Measurements from ENCODE around the gene ETS1. TPM values are rescaled to one million over a fixed set of nuclear protein-coding genes. Genes with fewer than 3 reads are reported as not detected.

The ETS1 gene
- total RNA-seq, 1 experiment from 2014 or later: 29.9 TPM

- Histone ChIP-seq H4K8ac (replicated peaks; ENCODE audit: insufficient read length, low read depth, low read length) (no peak overlapping the region), H3T11ph (ENCODE audit: low read length) (no peak overlapping the region), H3K27ac (ENCODE audit: insufficient read length, low read depth, low read length) (no peak overlapping the region), H2BK120ac (ENCODE audit: low read depth, low read length, poor library complexity, severe bottlenecking) (no peak overlapping the region), H3K4ac (ENCODE audit: low read depth, low read length) (no peak overlapping the region), H2BK5ac (ENCODE audit: insufficient read length, low read length) (no peak overlapping the region), H3K23me2 (ENCODE audit: insufficient read length, low read depth, low read length, poor library complexity, severe bottlenecking) (no peaks in the 10 kb centered on the region), H2BK20ac (ENCODE audit: low read depth, low read length, poor library complexity, severe bottlenecking) (no peak overlapping the region), H2AFZ (ENCODE audit: low read length) (no peak overlapping the region), H3K56ac (ENCODE audit: insufficient read length, low read depth, low read length) (no peak overlapping the region), H3K4me2 (ENCODE audit: insufficient read depth, insufficient read length, low read length) (no peak overlapping the region), H2BK15ac (ENCODE audit: low read depth, low read length) (no peak overlapping the region), H3K18ac (ENCODE audit: insufficient read length, low read depth, low read length) (no peak overlapping the region), H3K23ac (ENCODE audit: insufficient read length, low read depth, low read length) (no peak overlapping the region), H4K91ac (ENCODE audit: insufficient read length, low read depth, low read length) (no peak overlapping the region), H3K79me1 (ENCODE audit: insufficient read depth, low read depth, low read length, poor library complexity, severe bottlenecking) (no peaks in the 10 kb centered on the region), H4K20me1 (ENCODE audit: control insufficient read depth, insufficient read depth, insufficient read length) (no peaks in the 10 kb centered on the region), H3K9me3 (ENCODE audit: control insufficient read depth, low read depth, low read length) (no peaks in the 10 kb centered on the region), H4K5ac (ENCODE audit: insufficient read length, low read depth, low read length) (no peak overlapping the region), H2AK5ac (ENCODE audit: insufficient read length, low read length) (no peak overlapping the region), H3K4me1 (ENCODE audit: insufficient read depth, low read length) (no peaks in the 10 kb centered on the region), H3K79me2 (ENCODE audit: insufficient read depth, low read length) (no peaks in the 10 kb centered on the region), H3K9ac (ENCODE audit: extremely low read depth, insufficient read length, low read length) (no peak overlapping the region), H3K14ac (ENCODE audit: insufficient read depth, low read length) (no peak overlapping the region), H2BK12ac (ENCODE audit: insufficient read length, low read depth, low read length) (no peak overlapping the region), H3K27me3 (ENCODE audit: insufficient read depth, low read length) (no peaks in the 10 kb centered on the region)
- Mint-ChIP-seq H3K36me3 (ENCODE audit: insufficient read depth in 1 of 3, low read depth in 3 of 3) (no peaks in the 10 kb centered on the region), H3K4me3 (no peak overlapping the region), H3K9me3 (no peaks in the 10 kb centered on the region; a peak in 1 of 5 replicates), H3K27me3 (ENCODE audit: low read depth) (no peaks in the 10 kb centered on the region), H3K4me1 (peaks cover 0 to 9% of the 10 kb centered on the region in 2 experiments; a peak in 2 of 4 replicates), H3K27ac (no peak overlapping the region)
- TF ChIP-seq CTCF (conservative IDR thresholded peaks at IDR 0.05): no peak
- no CpG with 5 or more reads among the region's 2 CpGs for WGBS (ENCODE audit: extremely low coverage, insufficient read length, low lambda C conversion rate)
- DNase-seq: no peak
These were observed 177.9 kb downstream of the ETS1 start for GRCh38 chr11:128409476-128409875.

Small RNAs within 50 kb of the gene (microRNA-seq; reads per million reads assigned to microRNA genes)
- not detected for gene MIR6090 (ENCODE audit: borderline microRNAs expressed)

Other genes with a start within 250 kb of the ETS1 start
- gene FLI1, start 106.5 kb upstream of the ETS1 start, total RNA-seq (2021): 0.24 and 0.66 TPM in 2 replicates

Measured in H9 (cell line).